HG02840 (cell line): Measurements from ENCODE around the gene YWHAQ.
"Not testable (repeated sequence)": the region's sequence is repeated elsewhere in the genome, so short reads cannot be mapped to it uniquely, and the experiment has no call there.

Source experiments
- ATAC-seq: cut with Tn5 transposase; IDR thresholded peaks from one replicate; pipeline ENCODE4 v1.9.1; 2021; ENCODE audit warnings: mild to moderate bottlenecking, moderate library complexity, moderate number of reproducible peaks; ENCODE audit not compliant: unreplicated experiment, low FRiP score

The YWHAQ gene

DNA sequence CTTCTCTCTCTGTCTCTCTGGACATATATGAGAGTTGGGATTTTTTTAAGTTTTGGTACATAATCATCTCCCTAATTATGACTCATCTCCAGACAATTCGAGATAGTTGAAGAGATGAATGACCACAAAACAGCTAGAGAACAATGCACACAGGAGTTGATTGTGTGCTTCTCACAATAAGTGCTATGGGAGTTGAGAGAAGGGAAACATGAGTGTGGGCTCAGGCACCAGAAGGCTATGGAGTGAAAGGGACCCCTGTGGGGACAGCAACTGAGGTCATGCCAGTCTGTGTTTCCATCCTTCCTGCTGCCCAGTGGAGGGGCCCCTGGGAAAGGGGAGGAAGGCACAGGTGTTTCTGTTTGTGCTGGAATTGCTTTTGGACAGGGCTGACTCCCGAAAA lies 6.5 kb upstream of the YWHAQ start:
- no peak for ATAC-seq

DNA sequence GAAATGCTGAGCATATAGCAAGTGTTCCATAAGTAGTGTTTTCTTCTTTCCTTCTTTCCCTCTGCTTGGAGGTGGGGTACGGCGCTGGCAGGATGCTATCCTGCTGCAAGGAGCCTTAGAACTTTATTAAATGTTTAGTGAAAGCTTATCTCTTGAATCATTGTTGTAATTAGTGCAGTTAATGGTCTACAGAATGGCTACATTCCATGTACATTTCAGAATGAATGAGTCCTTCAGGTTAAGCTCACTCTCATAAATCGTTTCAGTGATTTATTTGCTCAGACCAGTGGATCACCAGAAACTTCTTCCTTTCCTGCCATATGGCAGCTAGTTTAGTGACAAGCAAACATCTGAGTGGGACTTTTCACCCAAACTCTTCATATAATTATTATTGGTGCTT lies 3.3 kb upstream of the YWHAQ start:
- no peak for ATAC-seq

DNA sequence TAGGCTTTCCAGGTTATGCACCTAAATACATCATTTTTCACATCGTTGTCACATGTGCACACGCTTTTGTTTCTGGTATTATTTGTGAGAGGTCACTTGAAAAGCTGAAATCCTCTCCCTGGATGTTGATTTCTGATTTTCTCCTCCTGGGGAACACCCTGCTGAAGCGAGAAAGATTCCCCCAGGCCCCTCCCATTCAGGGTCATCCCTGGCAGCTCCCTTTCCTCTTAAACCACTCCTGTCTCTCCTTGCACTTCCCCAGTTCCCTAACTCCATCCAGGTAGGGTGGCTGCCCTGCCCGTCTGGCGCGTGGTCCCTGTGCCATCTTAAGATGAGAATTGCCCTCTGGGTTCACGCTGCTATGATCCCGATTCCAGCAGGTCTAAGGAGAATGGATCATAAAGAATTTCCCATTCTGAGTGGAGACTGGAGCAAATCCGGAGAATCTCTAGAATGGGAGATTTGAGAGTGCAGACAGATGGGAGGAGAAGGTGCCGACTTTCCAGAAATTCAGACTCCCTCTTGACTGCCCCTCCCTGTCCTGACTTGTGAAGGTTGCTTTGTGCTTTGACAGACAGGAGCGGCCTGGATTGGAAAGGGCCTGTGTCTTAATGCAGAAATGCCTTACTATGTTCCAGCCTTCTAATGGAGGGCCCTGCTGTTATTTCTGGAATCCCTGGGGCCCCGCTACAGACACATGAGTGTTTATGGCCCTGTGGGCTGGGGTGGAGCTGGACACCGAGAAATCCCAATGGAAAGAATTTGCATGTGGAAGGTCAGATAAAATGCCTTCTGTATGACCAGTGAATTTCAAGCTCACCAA lies 1.3 kb upstream of the YWHAQ start:
- no peak for ATAC-seq

DNA sequence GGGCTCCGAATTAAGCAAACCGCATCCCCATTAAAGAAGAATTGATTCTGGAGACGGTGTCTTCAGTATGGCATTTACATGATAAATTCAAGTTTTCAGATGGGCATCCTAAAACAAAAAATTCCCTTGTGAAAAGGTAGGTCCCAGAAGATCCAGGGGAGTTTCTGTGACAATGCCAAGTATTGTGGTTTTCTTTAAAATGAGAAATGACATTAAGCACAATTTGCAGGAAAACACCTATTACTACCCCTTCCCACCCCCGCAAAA lies 689 bp upstream of the YWHAQ start:
- ATAC-seq, result no peak

DNA sequence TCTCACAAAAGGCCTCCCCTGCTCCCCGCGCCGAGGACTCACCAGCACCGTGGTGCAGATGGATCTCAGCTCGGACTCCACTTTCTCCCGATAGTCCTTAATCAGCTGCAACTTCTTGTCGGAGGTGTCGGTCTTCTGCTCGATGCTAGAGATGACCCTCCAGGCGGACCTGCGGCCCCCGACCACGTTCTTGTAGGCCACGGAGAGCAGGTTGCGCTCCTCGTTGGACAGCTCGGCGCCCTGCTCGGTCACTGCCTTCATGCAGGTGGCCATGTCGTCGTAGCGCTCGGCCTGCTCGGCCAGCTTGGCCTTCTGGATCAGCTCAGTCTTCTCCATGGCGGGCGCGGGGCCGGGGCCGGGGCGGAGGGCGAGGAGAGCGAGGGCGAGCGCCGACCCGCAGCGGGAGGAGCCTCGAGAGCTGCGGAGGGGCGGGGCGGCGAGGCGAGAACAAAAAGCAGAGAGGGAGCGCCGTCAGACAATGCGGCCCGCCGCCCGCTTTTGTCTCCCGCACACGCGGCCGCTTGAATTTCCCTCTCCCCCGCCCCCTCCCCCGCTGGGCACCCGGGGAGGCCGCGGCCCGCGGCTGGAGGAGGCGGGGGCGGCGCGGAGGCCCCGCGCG lies 571 bp downstream of the YWHAQ start:
- peak; percentile 54 for ATAC-seq

DNA sequence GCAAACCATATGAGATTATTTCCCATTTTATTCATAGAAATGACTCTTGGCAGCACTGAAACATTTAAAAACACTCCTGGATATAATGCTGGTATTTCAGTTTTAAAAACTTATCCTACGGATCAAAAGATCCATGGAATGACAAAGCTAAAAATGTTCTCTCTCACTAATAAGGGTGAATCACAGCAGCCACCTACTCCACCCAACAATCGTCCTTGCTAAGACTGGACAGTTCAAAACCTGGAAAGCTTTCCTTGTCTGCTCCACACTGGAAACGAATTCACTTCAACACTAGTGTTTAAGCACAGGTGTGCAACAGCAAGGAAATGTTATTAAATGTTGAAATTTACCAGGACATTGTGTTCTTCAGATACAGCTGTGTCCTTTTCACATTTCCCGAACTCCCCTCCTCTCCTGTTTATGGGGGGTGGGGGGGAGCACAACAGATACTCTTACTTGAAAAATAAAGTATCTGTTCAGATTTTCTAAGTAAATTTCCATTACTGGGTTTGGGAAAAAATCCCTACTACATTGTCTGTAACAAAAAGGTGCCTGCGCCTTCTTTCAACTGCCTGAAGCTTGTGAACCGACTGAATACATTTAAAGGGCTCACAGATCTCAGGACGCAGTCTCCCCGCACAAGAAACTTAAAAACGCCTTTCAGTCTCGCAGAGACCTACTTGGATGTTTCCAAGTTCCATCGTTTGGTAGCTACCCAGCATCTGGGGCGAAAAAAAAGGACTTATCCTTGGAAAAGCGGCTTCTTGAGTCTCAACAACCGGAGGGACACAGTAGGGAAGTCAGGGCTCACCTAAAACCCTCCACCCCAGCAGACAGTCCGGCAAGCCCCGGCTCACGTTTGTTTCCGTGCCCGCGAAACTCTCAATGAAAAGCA lies 1.3 kb downstream of the YWHAQ start:
- no peak for ATAC-seq

DNA sequence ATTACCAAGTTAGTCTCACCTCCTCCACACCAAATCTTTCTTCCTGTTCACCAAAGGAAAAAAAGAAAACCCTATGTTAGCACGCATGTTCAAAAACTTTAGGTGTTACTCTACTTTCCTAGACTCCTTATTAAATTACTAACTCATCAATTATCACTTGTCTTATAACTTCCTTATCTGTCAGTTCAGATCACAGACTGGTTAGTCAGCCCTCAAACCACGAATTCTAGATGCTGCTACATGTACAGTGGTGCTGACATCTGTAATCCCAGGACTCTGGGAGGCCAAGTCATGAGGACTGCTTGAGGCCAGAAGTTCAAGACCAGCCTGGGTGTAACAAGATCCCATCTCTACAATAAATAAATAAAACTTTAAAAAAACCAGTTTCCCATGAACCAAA lies 3.5 kb downstream of the YWHAQ start:
- no peak for ATAC-seq

DNA sequence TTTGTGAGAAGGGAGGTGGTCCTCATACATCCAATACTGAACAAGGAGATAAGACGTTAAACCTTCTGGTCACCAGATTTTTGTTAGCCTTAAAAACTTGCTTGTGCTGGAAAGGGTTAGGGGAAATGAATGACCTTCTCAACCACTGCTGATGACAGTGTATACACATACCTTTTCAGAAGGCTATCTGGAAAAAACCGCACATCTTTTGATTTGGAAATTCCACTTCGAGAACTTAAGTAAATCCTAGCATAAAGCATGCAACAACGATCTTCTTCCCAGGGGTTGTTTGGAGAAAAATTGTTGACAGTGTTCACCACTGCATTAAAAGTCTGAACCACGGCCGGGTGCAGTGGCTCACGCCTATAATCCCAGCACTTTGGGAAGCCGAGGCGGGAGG lies 7.6 kb downstream of the YWHAQ start:
- no peak for ATAC-seq

DNA sequence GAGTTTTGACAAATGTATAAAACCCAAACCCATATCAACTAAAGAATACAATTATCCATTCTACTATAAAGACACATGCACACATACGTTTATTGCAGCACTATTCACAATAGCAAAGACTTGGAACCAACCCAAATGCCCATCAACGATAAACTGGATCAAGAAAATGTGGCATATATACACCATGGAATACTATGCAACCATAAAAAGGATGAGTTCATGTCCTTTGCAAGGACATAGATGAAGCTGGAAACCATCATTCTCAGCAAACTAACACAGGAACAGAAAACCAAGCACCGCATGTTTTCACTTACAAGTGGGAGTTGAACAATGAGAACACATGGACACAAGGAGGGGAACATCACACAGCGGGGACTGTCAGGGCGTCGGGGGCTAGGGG lies 9.1 kb downstream of the YWHAQ start:
- not testable (repeated sequence) for ATAC-seq

DNA sequence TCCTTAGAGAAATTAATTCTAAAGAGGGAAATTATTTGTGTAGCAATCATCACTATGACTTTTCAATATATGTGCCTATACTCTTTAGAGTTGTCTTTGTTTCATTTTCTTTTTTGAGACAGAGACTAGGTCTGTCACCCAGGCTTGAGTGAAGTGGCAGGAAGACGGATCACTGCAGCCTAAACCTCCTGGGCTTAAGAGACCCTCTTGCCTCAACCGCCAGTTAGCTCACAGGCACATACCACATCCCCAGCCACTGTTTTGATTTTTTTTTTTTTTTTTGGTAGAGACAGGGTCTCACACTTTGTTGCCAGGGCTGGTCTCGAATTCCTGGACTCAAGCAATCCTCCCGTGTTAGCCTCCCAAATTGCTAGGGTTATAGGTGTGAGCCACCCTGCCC lies 12.4 kb downstream of the YWHAQ start:
- ATAC-seq, result no peak

DNA sequence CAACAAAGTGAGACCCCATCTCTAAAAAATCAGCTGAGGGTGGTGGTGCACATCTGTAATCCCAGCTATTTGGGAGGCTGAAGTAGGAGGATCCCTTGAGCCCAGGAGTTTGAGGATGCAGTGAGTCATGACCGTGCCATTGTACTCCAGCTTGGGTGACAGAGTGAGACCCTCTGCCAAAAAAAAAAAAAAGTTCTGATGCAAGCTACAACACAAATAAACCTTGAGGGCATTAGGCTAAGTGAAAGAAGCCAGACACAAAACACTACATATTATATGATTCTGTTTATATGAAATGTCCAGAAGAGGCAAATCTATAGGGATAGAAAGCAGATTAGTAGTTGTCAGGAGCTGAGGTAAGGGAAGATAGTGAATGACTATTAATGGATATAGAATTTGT lies 13.0 kb downstream of the YWHAQ start:
- ATAC-seq, result no peak

DNA sequence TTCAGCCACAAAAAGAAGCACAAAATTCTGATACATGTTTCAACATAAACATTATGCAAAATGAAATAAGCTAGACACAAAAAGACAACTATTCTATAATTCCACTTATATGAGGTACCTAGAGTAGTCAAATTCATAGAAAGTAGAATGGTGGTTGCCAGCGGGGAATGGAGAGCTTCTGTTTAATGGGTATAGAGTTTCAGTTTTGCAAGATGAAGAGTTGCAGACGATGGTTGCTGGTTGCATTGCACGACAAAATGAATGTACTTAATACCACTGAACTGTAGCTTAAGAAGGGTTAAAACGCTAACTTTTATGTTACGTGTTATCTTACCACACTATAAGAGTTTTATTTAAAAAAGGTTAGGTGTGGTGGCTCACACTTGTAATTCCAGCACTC lies 13.5 kb downstream of the YWHAQ start:
- ATAC-seq, result no peak

DNA sequence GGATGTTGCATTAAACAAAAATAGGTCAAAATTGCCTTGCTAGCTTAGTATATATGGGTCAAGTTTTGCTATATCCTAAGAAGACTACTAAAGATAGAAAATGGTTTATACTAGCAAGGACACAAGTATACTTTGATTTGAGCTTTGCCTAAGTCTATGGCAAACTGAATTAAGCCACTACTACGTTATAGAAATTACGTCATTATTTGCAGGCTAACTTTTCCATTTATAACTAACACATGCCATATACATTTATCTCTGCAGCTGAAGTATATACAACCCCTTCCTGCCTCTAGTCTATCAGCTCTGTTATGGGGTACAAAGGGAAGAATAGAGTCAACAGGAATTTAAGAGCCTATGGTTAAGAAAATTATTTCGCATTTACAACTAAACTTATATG lies 16.2 kb downstream of the YWHAQ start:
- ATAC-seq, result no peak

DNA sequence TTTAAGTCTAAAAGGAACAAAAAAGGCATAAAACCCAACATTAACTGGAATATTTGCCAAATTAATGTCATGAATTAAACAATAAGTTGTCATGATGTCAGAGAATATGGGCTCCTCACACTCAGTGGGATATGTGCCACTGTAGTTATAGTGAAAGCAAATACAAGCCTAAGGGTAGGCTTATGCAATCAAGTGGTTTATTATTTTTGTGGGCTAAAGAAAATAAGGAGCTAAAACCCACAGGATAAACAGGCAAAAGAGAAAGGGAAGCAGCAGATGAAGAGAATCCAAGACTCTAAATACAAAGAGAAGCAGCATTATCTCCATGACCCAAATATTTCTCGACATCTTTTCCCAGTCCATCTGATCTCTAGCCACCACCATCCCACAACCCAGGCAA lies 17.5 kb downstream of the YWHAQ start:
- ATAC-seq, result no peak

DNA sequence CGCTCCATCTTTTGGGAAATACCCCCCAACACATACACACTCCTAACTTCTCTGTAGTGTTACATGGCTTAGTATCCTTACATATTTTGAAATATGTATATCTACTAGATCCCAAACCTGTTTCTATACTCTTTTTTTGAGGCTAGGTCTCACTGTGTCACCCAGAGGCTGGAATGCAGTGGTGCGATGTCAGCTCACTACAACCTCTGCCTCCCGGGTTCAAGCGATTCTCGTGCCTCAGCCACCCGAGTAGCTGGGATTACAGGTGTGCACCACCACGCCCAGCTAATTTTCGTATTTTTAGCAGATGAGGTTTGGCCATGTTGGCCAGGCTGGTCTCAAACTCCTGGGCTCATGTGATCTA lies 19.3 kb downstream of the YWHAQ start:
- ATAC-seq, result not testable (repeated sequence)

DNA sequence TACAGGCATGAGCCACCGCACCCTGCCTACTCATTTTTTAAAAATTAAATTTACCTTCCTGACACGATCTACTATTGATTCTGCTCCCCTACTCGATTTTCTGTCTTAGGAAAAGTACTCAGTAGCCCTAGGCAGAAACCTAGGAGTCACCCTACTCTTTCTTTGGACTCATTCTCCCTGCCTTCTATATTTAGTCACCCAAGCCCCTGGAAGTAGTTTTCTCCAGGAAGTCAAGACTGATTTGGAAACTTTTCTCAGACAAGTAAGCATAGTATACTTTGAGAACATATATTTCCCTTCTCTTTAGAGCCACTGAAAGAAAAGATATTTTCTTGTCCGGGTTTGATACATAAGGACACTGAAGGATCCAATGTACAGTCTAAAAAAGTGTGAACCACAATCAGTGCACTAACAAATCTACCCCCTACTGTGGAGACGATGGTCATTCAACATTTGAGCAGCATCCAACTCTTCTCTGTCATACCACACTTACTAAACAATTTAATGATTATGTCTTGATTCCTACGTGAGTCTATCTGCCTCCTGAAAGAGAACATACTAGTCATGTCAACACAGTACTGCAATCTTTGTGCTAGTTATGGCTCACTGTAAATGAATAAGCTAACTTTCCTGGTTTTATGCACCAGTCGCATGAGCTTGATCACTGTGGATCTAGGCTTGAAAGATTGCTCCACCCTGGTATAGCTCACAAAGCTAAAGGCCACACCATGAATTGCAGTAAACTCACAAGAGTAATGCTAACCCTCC lies 19.8 kb downstream of the YWHAQ start:
- ATAC-seq, result no peak

DNA sequence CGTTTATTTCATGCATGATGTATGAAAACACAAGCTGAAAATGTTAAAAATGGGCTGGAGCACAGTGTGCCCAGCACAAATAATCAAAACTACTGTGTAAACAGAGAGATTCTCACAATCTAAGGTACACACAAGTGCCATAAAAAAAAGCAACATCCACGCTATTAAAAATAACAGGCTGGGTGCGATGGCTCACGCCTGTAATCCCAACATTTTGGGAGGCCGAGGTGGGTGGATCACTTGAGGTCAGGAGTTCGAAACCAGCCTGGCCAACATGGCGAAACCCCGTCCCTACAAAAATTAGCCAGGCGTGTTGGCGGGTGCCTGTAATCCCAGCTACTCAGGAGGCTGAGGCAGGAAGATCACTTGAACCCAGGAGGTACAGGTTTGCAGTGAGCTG lies 22.3 kb downstream of the YWHAQ start:
- peak; percentile 20 for ATAC-seq

DNA sequence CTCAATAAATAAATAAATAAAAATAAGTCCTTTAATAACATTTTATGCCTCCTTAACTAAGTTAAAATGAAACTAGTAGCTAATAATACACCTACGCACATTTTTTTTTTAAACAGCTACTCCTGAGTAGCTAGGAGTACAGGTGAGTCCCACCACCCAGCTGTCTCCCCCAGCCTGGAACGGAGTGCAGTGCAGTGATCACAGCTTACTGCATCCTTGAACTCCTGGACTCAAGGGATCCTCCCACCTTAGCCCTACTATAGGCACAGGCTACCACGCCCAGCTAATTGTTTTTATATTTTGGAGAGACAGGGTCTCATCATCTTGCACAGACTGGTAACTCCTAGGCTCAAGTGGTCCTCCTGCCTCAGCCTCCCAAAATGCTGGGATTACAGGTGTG lies 28.4 kb downstream of the YWHAQ start:
- no peak for ATAC-seq

DNA sequence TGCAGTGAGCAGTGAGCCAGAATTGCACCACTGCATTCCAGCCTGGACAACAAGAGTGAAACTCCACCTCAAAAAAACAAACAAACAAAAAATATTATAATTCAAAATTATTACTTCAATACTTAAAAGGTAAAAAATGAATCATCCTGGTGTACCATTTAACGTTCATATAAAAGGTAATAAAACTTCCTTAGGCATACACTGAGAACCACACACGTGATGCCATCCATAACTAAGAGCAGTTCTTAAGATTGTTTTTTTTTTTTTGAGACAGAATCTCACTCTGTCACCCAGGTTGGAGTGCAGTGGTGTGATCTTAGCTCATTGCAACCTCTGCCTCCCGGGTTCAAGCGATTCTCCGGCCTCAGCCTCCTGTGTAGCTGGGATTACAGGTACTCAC lies 29.4 kb downstream of the YWHAQ start:
- ATAC-seq, result no peak

DNA sequence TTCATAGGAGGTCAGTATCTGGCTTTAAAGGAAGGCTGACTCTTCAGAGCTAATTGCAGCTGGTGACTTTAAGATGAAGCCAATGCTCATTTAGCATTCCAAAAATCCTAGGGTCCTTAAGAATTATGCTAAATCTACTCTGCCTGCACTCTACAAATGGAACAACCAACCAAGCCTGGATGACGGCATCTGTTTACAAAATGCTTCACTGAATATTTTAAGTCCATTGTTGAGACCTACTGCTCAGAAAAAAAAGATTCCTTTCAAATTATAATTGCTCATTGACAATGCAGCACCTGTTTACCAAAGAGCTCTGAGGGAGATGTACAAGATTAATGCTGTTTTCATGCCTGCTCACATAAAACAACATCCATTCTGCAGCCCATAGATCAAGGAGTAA lies 31.4 kb downstream of the YWHAQ start:
- ATAC-seq, result no peak
